ENCODE data around the gene BBX.

DNA sequence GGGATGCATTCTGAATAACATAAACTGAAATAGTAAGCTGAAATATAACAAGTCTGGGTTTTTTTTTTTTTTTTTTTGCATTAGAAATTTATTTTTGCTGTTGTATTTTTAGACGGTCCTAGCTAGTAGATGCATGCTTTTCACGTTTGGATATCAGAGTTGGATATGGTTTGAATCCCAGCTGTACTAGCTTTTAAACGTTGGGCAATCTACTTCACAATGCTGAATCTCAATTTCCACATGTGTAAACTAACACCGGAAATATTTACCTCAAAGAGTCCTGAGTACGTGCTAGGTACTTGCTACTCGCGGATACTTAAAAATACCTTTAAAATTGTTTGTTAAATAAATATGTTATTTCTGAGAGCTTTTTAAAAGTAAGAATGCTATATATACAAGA, 139.8 kb downstream of the BBX start:
- TF ChIP-seq CTCF (IDR thresholded peaks at IDR 0.05) (no peak), POLR2A (IDR thresholded peaks at IDR 0.05) (no peak)

Data from thyroid gland (tissue), 4 donors.